ENCODE data around the gene CHRNA4. TPM values are rescaled to one million over a fixed set of nuclear protein-coding genes. Genes with fewer than 3 reads are reported as not detected.

The CHRNA4 gene
- total and polyA plus RNA-seq, 2 donors, result 0.79 TPM; not detected in 1

DNA sequence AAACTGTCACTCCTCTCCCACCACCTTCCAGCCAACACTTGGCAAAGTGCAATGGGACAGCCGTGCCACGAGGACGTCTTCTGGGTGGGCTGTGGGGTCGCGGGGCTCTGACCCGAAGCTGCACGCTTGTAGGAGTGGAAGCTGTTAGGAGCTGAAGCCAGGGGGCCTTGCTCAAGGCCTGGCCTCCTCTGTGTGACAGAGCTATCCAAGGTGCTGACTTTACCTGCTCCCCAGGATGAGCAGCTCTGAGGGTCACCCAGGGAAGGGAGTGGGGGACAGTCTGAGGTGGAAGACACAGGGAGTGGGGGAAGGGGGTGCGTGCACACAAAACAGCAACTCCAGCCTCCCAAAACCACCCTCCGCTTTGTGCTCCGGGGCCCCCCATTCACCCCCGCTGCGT, 17.5 kb upstream of the CHRNA4 start:
- DNase-seq (ENCODE audit: extremely low spot score), result no peak
- no peak overlapping the region for H3K27ac ChIP-seq (ENCODE audit: low read depth)
- 60% methylated on average over 12 of the region's 12 CpGs for WGBS

DNA sequence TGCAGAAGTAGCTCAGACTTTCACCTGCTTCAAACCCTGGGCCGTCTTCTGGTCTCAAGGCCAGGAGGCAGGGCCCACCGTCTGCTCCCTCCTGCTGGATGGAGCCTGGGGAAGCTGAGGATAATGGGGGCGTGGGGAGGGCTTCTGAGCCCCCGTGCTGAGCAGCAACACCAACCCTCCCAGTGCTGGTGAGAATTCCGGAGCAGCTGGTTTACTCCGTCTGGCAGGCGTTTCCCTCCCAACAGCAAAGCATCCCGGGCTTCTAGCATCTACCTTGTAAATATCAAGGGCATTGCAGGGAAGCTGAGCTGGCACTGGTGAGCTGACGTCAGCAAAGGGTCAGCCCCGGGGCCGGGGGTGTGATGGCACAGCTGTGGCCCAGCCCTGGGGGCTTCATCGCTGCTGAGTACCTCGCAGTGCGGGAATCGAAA, 16.8 kb upstream of the CHRNA4 start:
- H3K4me3 ChIP-seq (ENCODE audit: low read depth, low read length), result no peak overlapping the region
- H3K27ac ChIP-seq (ENCODE audit: low read depth), result no peak overlapping the region
- no peaks in the 10 kb centered on the region for H3K36me3 ChIP-seq (ENCODE audit: insufficient read depth)
- no peaks in the 10 kb centered on the region for H3K4me1 ChIP-seq (ENCODE audit: insufficient read depth)
- WGBS, result 36% methylated on average over 15 of the region's 15 CpGs
- no peak for DNase-seq (ENCODE audit: extremely low spot score)

More for the DNA sequence above, 17.5 kb upstream of the CHRNA4 start:
- no peaks in the 10 kb centered on the region for H3K36me3 ChIP-seq (ENCODE audit: insufficient read depth)
- no peaks in the 10 kb centered on the region for H3K4me1 ChIP-seq (ENCODE audit: insufficient read depth)
- H3K4me3 ChIP-seq (ENCODE audit: low read depth, low read length), result no peak overlapping the region

GRCh38 chr20:63377256-63377941, 16.2 kb upstream of the CHRNA4 start:
- H3K4me1 ChIP-seq (ENCODE audit: insufficient read depth), result no peaks in the 10 kb centered on the region
- H3K27ac ChIP-seq (ENCODE audit: low read depth), result no peak overlapping the region
- 7% methylated on average over 32 of the region's 32 CpGs for WGBS
- no peak for DNase-seq (ENCODE audit: extremely low spot score)
- H3K36me3 ChIP-seq (ENCODE audit: insufficient read depth), result no peaks in the 10 kb centered on the region
- H3K4me3 ChIP-seq (ENCODE audit: low read depth, low read length), result no peak overlapping the region

- Histone ChIP-seq H3K4me3 (ENCODE audit: low read depth, low read length) (no peak overlapping the region), H3K4me1 (ENCODE audit: insufficient read depth) (no peaks in the 10 kb centered on the region), H3K36me3 (ENCODE audit: insufficient read depth) (no peaks in the 10 kb centered on the region), H3K27ac (ENCODE audit: low read depth) (no peak overlapping the region)
- no peak for DNase-seq (ENCODE audit: extremely low spot score)
- 50% methylated on average over 31 of the region's 31 CpGs for WGBS
These were observed 15.4 kb upstream of the CHRNA4 start for GRCh38 chr20:63376283-63377250.

DNA sequence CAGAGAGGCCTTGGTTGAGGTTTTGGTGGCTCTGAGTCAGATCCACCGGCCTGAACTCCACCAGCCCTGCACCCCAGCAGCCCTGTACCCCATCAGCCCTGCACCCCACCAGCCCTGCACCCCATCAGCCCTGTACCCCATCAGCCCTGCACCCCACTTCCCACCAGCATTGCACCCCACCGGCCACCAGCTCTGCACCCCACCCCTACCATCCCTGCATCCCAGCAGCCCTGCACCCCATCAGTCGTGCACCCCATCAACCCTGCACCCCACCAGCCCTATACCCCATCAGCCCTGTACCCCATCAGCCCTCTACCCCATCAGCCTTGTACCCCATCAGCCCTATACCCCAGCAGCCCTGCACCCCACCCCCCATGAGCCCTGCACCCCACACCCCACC, 14.3 kb upstream of the CHRNA4 start:
- Histone ChIP-seq H3K36me3 (ENCODE audit: insufficient read depth) (no peaks in the 10 kb centered on the region), H3K4me1 (ENCODE audit: insufficient read depth) (no peaks in the 10 kb centered on the region), H3K4me3 (ENCODE audit: low read depth, low read length) (no peak overlapping the region), H3K27ac (ENCODE audit: low read depth) (no peak overlapping the region)
- WGBS, result 90% methylated on average over 3 of the region's 3 CpGs
- no peak for DNase-seq (ENCODE audit: extremely low spot score)

DNA sequence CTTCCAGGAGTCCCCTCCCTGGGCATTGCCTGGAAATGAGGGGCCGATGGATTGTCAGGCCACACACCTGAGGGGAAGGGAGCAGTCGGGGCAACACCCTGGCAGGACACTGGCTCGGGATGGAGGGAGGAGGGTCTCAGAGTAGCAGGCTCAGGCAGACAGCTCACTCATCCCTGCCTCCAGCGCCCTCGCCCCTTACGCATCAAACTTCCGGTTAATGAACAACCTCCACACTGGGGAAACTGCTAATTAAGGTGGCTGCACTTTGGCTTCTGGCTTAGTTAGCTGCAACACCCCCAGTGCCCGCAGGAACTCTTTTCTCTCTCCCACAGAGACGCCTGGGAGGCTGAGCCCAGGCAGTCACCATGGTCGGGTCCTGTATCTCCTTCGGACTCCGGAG, 13.4 kb upstream of the CHRNA4 start:
- 65% methylated on average over 12 of the region's 12 CpGs for WGBS
- Histone ChIP-seq H3K27ac (ENCODE audit: low read depth) (no peak overlapping the region), H3K36me3 (ENCODE audit: insufficient read depth) (no peaks in the 10 kb centered on the region), H3K4me3 (ENCODE audit: low read depth, low read length) (no peak overlapping the region), H3K4me1 (ENCODE audit: insufficient read depth) (no peaks in the 10 kb centered on the region)
- DNase-seq (ENCODE audit: extremely low spot score), result no peak

GRCh38 chr20:63373996-63374395, 12.8 kb upstream of the CHRNA4 start:
- Histone ChIP-seq H3K27ac (ENCODE audit: low read depth) (no peak overlapping the region), H3K4me1 (ENCODE audit: insufficient read depth) (no peaks in the 10 kb centered on the region), H3K36me3 (ENCODE audit: insufficient read depth) (no peaks in the 10 kb centered on the region), H3K4me3 (ENCODE audit: low read depth, low read length) (no peak overlapping the region)
- DNase-seq (ENCODE audit: extremely low spot score), result no peak
- WGBS, result 77% methylated on average over 19 of the region's 19 CpGs

GRCh38 chr20:63372971-63373885, 12.1 kb upstream of the CHRNA4 start:
- no peaks in the 10 kb centered on the region for H3K4me1 ChIP-seq (ENCODE audit: insufficient read depth)
- H3K36me3 ChIP-seq (ENCODE audit: insufficient read depth), result no peaks in the 10 kb centered on the region
- no peak overlapping the region for H3K27ac ChIP-seq (ENCODE audit: low read depth)
- no peak for DNase-seq (ENCODE audit: extremely low spot score)
- WGBS, result 58% methylated on average over 34 of the region's 34 CpGs
- H3K4me3 ChIP-seq (ENCODE audit: low read depth, low read length), result no peak overlapping the region

GRCh38 chr20:63371291-63371865, 10.2 kb upstream of the CHRNA4 start:
- WGBS, result 70% methylated on average over 28 of the region's 28 CpGs
- Histone ChIP-seq H3K27ac (ENCODE audit: low read depth) (no peak overlapping the region), H3K36me3 (ENCODE audit: insufficient read depth) (no peaks in the 10 kb centered on the region), H3K4me1 (ENCODE audit: insufficient read depth) (no peaks in the 10 kb centered on the region), H3K4me3 (ENCODE audit: low read depth, low read length) (no peak overlapping the region)
- no peak for DNase-seq (ENCODE audit: extremely low spot score)

DNA sequence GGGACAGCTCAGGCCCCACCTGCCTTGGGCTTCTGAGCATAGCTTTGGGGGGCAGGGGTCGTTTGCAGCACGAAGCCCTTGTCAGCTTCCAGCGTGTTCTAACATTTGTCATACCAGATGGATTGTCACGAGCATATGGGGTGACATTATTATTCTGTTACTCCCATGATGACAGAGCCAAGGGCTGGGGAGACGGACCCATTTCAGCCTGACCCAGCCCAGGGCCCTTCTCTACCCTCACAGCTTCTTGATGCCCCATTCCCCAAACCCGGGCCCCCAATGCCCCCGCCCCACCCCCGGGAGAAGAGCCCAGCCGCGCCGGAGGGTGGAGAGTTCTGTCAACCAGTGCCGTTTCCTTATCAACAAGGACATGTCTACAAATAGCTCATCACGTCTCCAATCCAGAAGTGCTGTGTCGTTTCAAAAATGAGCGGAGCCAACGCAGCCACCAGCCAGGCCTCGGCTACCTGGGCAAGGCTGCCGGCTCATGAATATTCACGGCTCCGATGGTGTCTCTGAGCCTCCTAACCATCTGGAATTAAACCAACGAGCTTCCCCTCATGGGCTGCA, 9.6 kb upstream of the CHRNA4 start:
- no peak overlapping the region for H3K4me3 ChIP-seq (ENCODE audit: low read depth, low read length)
- no peaks in the 10 kb centered on the region for H3K4me1 ChIP-seq (ENCODE audit: insufficient read depth)
- no peak for DNase-seq (ENCODE audit: extremely low spot score)
- H3K27ac ChIP-seq (ENCODE audit: low read depth), result no peak overlapping the region
- H3K36me3 ChIP-seq (ENCODE audit: insufficient read depth), result no peaks in the 10 kb centered on the region
- 29% methylated on average over 21 of the region's 21 CpGs for WGBS

- H3K4me1 ChIP-seq (ENCODE audit: insufficient read depth), result no peaks in the 10 kb centered on the region
- 67% methylated on average over 24 of the region's 24 CpGs for WGBS
- no peak overlapping the region for H3K27ac ChIP-seq (ENCODE audit: low read depth)
- H3K36me3 ChIP-seq (ENCODE audit: insufficient read depth), result no peaks in the 10 kb centered on the region
- no peak for DNase-seq (ENCODE audit: extremely low spot score)
- H3K4me3 ChIP-seq (ENCODE audit: low read depth, low read length), result no peak overlapping the region
These were observed 8.8 kb upstream of the CHRNA4 start for GRCh38 chr20:63369724-63370617.

GRCh38 chr20:63369024-63369530, 7.9 kb upstream of the CHRNA4 start:
- WGBS, result 89% methylated on average over 10 of the region's 10 CpGs
- no peak for DNase-seq (ENCODE audit: extremely low spot score)
- Histone ChIP-seq H3K4me1 (ENCODE audit: insufficient read depth) (no peaks in the 10 kb centered on the region), H3K36me3 (ENCODE audit: insufficient read depth) (no peaks in the 10 kb centered on the region), H3K4me3 (ENCODE audit: low read depth, low read length) (no peak overlapping the region), H3K27ac (ENCODE audit: low read depth) (no peak overlapping the region)
